Measurements from ENCODE around the gene ZNF792.

GRCh38 chr19:34999498-35000337 is 35.7 kb upstream of the ZNF792 start, which contains the start of gene GRAMD1A:
- TF ChIP-seq RCOR1 (IDR thresholded peaks at IDR 0.05; ENCODE audit: insufficient replicate concordance, low read length) = no peak
- TF ChIP-seq, protein P1, sequence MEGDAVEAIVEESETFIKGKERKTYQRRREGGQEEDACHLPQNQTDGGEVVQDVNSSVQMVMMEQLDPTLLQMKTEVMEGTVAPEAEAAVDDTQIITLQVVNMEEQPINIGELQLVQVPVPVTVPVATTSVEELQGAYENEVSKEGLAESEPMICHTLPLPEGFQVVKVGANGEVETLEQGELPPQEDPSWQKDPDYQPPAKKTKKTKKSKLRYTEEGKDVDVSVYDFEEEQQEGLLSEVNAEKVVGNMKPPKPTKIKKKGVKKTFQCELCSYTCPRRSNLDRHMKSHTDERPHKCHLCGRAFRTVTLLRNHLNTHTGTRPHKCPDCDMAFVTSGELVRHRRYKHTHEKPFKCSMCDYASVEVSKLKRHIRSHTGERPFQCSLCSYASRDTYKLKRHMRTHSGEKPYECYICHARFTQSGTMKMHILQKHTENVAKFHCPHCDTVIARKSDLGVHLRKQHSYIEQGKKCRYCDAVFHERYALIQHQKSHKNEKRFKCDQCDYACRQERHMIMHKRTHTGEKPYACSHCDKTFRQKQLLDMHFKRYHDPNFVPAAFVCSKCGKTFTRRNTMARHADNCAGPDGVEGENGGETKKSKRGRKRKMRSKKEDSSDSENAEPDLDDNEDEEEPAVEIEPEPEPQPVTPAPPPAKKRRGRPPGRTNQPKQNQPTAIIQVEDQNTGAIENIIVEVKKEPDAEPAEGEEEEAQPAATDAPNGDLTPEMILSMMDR (conservative IDR thresholded peaks at IDR 0.05; ENCODE audit: low read depth, low read length) = no peak
- no peak for TF ChIP-seq ELK1 (IDR thresholded peaks at IDR 0.05; ENCODE audit: borderline replicate concordance, low read depth, low read length)
- no peak for TF ChIP-seq NFE2L2 (IDR thresholded peaks at IDR 0.05; ENCODE audit: low read depth, low read length)
- no peak for TF ChIP-seq SMC3 (IDR thresholded peaks at IDR 0.05; ENCODE audit: low read depth, low read length)
- TF ChIP-seq, protein P2, sequence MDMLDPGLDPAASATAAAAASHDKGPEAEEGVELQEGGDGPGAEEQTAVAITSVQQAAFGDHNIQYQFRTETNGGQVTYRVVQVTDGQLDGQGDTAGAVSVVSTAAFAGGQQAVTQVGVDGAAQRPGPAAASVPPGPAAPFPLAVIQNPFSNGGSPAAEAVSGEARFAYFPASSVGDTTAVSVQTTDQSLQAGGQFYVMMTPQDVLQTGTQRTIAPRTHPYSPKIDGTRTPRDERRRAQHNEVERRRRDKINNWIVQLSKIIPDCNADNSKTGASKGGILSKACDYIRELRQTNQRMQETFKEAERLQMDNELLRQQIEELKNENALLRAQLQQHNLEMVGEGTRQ (IDR thresholded peaks at IDR 0.05; ENCODE audit: low read depth, low read length) = no peak
- TF ChIP-seq MXI1 (IDR thresholded peaks at IDR 0.05; ENCODE audit: borderline replicate concordance, low read depth, low read length) = no peak

Data from IMR-90 (cell line).